Endothelial cell of umbilical vein (primary cell): ENCODE data around the gene FMNL2.
"Not testable (repeated sequence)": the region's sequence is repeated elsewhere in the genome, so short reads cannot be mapped to it uniquely, and the experiment has no call there.

ENCODE experiments used
- CTCF ChIP-seq, 2 donors: IDR thresholded peaks; 1 replicate in 1 of 2; 2 replicates in 1 of 2; pipeline ENCODE4 v1.5.1; 2011; ENCODE audit warnings: low read length in 2 of 2, mild to moderate bottlenecking in 2 of 2, moderate library complexity in 2 of 2, control low read depth in 1 of 2, inconsistent platforms in 1 of 2, low read depth in 1 of 2; ENCODE audit not compliant: insufficient read depth in 1 of 2; ENCODE audit errors: extremely low read depth in 1 of 2
- EZH2 ChIP-seq: IDR thresholded peaks from 2 replicates; pipeline ENCODE4 v1.6.1; 2012; ENCODE audit warnings: borderline replicate concordance, low read depth, mild to moderate bottlenecking, moderate library complexity, low read length, inconsistent platforms; ENCODE audit not compliant: severe bottlenecking
- POLR2A ChIP-seq: IDR thresholded peaks from 2 replicates; pipeline ENCODE4 v1.6.1; 2012; ENCODE audit warnings: low read depth, mild to moderate bottlenecking, control low read depth, low read length
- POLR2AphosphoS5 ChIP-seq: IDR thresholded peaks from 2 replicates; pipeline ENCODE4 v1.6.1; 2012; ENCODE audit warnings: low read depth, mild to moderate bottlenecking, control low read depth, low read length, moderate library complexity; ENCODE audit not compliant: insufficient read depth

- TF ChIP-seq CTCF (IDR thresholded peaks at IDR 0.05; ENCODE audit: extremely low read depth in 1 of 2, insufficient read depth in 1 of 2, low read depth in 1 of 2, low read length in 2 of 2); EZH2; POLR2AphosphoS5; POLR2A: not testable (repeated sequence)
Measured at GRCh38 chr2:152522446-152522845, 187.5 kb downstream of the FMNL2 start.
